Measurements from ENCODE around the gene HYAL2.
A peak's percentile ranks its signal among the peaks of the same experiment; 100 is the strongest.
"Not testable (repeated sequence)": the region's sequence is repeated elsewhere in the genome, so short reads cannot be mapped to it uniquely, and the experiment has no call there.

The HYAL2 gene

GRCh38 chr3:50292159-50293078, 30.1 kb downstream of the HYAL2 start, which contains the start of gene IFRD2:
TSS of gene IFRD2 (minus strand) at chr3:50292429. CDS start at chr3:50292274, 155 bp downstream.
- peak; percentile 92 for DNase-seq (ENCODE audit: low read depth, low spot score)

GRCh38 chr3:50290161-50290641, 32.3 kb downstream of the HYAL2 start:
- DNase-seq (ENCODE audit: low read depth, low spot score), result no peak

GRCh38 chr3:50289130-50289529, 33.4 kb downstream of the HYAL2 start:
- no peak for DNase-seq (ENCODE audit: low read depth, low spot score)

GRCh38 chr3:50288387-50289007, 34.0 kb downstream of the HYAL2 start:
- DNase-seq (ENCODE audit: low read depth, low spot score), result no peak

- DNase-seq (ENCODE audit: low read depth, low spot score), result no peak
Measured at GRCh38 chr3:50287262-50287661, 35.3 kb downstream of the HYAL2 start.

GRCh38 chr3:50286322-50287227, 36.0 kb downstream of the HYAL2 start:
- no peak for DNase-seq (ENCODE audit: low read depth, low spot score)

GRCh38 chr3:50284121-50284520, 38.4 kb downstream of the HYAL2 start:
- DNase-seq (ENCODE audit: low read depth, low spot score), result not testable (repeated sequence)

- no peak for DNase-seq (ENCODE audit: low read depth, low spot score)
Measured at GRCh38 chr3:50279255-50280016, 43.1 kb downstream of the HYAL2 start.

- no peak for DNase-seq (ENCODE audit: low read depth, low spot score)
Measured at GRCh38 chr3:50278880-50279224, 43.7 kb downstream of the HYAL2 start, which contains the start of gene LSMEM2. TSS of gene LSMEM2 (plus strand) at chr3:50279087. CDS start at chr3:50279114, 27 bp downstream.

GRCh38 chr3:50278123-50278879, 44.2 kb downstream of the HYAL2 start:
- DNase-seq (ENCODE audit: low read depth, low spot score), result no peak

GRCh38 chr3:50276762-50277101, 45.8 kb downstream of the HYAL2 start:
- DNase-seq (ENCODE audit: low read depth, low spot score), result no peak

GRCh38 chr3:50275996-50276761, 46.4 kb downstream of the HYAL2 start:
- DNase-seq (ENCODE audit: low read depth, low spot score), result no peak

GRCh38 chr3:50275141-50275995, 47.2 kb downstream of the HYAL2 start:
- DNase-seq (ENCODE audit: low read depth, low spot score), result no peak

- DNase-seq (ENCODE audit: low read depth, low spot score), result no peak
Measured at GRCh38 chr3:50274371-50275104, 48.0 kb downstream of the HYAL2 start.

- no peak for DNase-seq (ENCODE audit: low read depth, low spot score)
Measured at GRCh38 chr3:50273689-50274065, 48.9 kb downstream of the HYAL2 start.

GRCh38 chr3:50272911-50273688, 49.4 kb downstream of the HYAL2 start:
- no peak for DNase-seq (ENCODE audit: low read depth, low spot score)

- DNase-seq (ENCODE audit: low read depth, low spot score), result not testable (repeated sequence)
Measured at GRCh38 chr3:50272538-50272910, 50.0 kb downstream of the HYAL2 start.

Data from brain pericyte (primary cell).